Subcutaneous adipose tissue (tissue), 4 donors: ENCODE results near the gene ZDHHC1. TPM values are rescaled to one million over a fixed set of nuclear protein-coding genes. Genes with fewer than 3 reads are reported as not detected.

Experiments used
- total RNA-seq, 4 donors: library from RNA; depleted of rRNA; stranded (reverse); fragments of >200 nt; gene quantifications; one replicate each; pipeline ENCODE4 v1.1.0, GENCODE V29; 2016
- TF ChIP-seq, protein P1 (sequence below): fragments of 450-650 bp; IDR thresholded peaks from one replicate; pipeline ENCODE4 v1.5.1; 2016; ENCODE audit warnings: low read depth, mild to moderate bottlenecking, control low read depth, antibody characterized with exemption, moderate library complexity

The ZDHHC1 gene
- total RNA-seq, 4 donors from 2014 or later = 8.6 to 13.0 (median 11.4) TPM

DNA sequence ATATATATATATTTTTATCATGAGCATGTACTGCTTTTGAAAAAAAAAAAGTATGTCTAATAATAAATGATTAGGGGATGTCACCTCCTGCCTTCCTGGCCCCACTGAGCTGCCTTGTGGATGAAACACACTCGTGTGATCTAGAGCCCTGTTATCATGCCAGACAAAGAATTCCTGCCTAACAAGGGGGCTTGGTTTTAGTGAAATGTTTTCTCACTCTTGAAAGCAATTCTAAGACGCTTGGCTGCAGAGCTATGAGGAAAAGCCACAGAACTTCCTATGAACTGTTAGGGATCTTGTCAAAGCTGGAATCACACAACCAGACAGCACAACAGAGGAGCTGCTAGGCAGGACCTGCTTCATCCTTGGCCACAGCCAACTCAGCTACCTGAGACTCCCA is 4.0 kb downstream of the ZDHHC1 start:
- TF ChIP-seq, protein P1, sequence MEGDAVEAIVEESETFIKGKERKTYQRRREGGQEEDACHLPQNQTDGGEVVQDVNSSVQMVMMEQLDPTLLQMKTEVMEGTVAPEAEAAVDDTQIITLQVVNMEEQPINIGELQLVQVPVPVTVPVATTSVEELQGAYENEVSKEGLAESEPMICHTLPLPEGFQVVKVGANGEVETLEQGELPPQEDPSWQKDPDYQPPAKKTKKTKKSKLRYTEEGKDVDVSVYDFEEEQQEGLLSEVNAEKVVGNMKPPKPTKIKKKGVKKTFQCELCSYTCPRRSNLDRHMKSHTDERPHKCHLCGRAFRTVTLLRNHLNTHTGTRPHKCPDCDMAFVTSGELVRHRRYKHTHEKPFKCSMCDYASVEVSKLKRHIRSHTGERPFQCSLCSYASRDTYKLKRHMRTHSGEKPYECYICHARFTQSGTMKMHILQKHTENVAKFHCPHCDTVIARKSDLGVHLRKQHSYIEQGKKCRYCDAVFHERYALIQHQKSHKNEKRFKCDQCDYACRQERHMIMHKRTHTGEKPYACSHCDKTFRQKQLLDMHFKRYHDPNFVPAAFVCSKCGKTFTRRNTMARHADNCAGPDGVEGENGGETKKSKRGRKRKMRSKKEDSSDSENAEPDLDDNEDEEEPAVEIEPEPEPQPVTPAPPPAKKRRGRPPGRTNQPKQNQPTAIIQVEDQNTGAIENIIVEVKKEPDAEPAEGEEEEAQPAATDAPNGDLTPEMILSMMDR = no peak

DNA sequence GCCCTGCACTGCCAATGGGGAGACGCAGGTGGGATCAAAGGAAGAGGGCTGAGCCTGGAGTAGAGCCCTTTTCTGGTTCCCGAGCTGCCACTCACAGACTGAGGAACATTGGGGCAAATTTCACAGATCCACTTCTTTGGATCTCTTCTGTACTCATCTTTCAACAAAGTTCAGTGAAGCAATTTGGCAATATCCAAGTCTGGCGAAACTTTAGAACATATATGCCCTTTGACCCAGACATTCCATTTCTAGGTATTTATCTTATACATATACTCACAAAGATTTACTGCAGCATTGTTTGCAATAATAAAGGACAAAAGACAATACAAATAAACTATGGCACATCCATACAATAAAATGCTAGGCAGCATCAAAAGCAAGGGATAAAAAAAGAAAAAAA is 4.9 kb downstream of the ZDHHC1 start:
- TF ChIP-seq, protein P1 = no peak

DNA sequence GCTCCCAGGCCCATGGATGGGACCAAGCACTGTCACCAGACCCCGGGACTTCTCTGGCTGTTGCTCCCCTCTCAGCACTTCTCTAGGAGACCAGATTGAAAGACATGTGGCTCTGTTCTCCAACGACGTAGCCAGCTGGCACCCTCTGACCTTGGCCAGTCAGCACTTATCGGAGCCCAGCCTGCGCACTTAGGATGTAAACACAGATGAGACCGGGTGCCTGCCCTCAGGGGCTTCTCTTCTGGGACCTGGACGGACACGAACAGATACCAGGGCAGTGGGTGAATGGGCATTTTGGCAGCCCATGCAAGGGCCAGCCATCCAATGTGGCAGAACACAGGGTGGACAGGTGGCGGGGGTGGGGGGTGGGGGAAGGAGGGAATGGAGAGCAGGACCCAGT is 6.6 kb downstream of the ZDHHC1 start:
- TF ChIP-seq, protein P1 = no peak

DNA sequence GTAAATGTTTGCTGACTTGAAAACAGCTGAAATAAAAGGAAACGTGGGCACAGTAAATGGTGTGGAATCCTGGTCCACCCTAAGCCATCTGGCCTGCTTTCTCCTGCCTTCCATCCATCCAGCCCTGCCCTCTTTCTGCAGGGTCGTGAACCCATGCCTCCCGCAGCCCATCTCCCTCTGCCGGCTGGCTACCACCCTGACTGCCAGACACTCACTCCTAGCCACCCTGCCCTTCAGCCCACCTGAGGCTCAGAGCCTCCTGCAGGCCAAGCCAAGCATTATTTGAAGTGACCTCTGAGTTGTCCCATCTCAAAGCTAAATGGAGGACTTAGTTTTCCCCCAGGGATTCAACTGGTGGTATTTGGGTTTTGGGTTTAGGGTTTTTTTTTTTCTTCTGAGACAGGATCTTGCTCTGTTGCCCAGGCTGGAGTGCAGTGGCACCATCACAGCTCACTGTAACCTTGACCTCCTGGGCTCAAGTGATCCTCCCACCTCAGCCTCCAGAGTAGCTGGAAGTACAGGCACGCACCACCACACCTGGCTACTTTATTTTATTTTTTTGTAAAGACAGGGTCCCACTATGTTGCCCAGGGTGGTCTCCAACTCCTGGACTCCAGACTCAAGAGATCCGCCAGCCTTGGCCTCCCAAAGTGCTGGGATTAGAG is 8.4 kb downstream of the ZDHHC1 start:
- TF ChIP-seq, protein P1 = no peak

DNA sequence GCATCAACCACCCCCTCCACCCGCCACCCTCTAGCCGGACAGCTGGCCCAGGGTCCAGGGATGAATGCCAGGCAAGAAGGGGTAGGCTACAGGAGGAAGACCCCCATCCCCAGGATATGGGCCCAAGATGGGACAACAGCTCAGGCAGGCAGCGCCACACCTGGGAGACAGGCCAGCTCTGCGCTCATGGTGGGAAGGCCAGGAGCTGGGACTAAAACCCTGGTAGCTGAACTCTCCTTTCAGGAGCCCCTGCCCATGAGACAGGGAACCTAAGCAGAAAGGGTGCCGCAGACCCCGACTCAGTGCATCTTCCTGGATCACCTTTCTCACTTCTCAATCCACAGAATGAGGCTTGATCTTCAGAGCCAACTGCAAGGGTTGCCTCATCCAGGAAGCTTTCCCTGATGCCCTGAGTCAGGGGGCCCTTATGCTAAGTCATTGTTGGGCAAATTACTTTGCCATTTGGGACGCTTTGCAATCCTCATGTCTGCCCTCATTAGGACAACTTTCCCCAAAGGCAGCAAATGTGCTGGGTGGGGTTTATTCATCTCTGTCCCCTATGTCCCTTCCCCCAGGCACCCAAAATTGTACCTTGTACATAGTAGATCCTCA is 9.0 kb downstream of the ZDHHC1 start:
- TF ChIP-seq, protein P1 = no peak

DNA sequence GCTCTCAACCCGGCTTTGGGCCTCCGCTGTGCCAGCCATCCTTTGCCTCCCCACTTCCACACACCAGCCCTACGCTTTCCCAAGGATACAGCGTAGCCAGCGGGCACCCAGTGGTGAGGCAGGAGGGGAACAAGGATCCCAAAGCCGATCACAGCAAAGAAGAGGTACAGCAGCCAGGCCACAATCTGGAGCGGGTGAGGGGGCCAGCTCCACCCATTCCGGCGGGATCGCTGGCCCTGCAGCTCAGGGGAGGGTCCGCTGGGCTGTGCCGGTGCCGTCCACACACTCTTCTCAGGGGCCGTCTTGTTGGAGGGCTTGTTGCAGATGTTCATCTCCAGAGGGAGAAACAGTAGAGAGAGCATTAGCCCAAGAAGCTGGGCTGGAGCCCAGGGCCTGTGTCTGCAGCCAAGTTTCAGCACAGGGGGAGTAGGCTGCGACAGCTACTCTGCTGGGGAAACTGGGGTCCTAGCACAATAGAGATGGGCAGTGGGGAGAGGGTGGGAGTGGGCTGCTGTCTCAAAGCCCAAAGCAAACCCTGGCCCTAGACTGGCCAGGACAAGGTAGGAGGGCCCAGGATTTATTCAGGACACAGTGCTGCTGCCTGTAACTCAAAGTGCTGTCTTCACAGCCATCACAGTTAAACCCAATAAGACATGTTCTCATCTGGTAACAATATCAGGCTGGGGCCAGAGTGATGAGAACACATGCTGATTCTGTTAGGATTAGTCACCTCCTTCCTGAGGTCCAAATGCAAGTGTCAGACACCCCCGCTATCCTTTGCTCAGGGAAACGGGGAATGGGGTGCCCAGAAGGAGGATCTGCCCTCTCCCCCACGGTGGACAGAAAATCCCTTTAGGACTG is 9.9 kb downstream of the ZDHHC1 start:
- TF ChIP-seq, protein P1 = no peak

DNA sequence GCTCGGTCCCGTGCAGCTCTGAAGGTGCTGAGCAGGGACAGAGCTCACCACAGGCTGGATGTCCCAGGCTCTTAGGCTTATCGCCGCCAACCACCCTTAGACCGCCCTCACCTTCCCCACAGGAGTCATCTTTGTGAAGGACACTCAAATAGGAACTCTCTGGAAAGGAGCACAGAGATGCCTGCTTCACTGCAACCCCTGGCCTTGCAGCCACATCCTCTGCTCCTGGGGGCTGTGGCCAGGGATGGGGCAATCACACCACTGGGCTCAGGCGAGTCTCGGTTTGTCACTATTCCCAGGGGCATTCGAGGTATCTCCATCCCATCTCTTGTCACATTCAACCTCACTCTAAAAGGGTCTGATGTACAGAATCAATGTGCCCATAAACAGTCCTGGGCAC is 10.9 kb downstream of the ZDHHC1 start:
- TF ChIP-seq, protein P1 = no peak
